Adipocyte (in vitro differentiated cells): ENCODE results near the gene FANCM.

Experiments used
- DNase-seq: peaks from one replicate; pipeline ENCODE4 v3.0.0-alpha.2; 2015; ENCODE audit warnings: low read depth
- H3K27me3 ChIP-seq: replicated peaks from 2 replicates; pipeline ENCODE4 v1.7.0; 2013; ENCODE audit warnings: mild to moderate bottlenecking, low read length, moderate library complexity; ENCODE audit not compliant: control insufficient read depth, insufficient read depth
- H3K36me3 ChIP-seq: 2 replicates; pipeline ENCODE4 v1.7.0; 2013; ENCODE audit warnings: low read length, mild to moderate bottlenecking, moderate library complexity; ENCODE audit not compliant: control insufficient read depth, insufficient read depth, severe bottlenecking
- H3K4me1 ChIP-seq: 2 replicates; pipeline ENCODE4 v1.7.0; 2013; ENCODE audit warnings: mild to moderate bottlenecking, low read length, moderate library complexity; ENCODE audit not compliant: control insufficient read depth, insufficient read depth
- H3K4me3 ChIP-seq: 2 replicates; pipeline ENCODE4 v1.7.0; 2013; ENCODE audit warnings: mild to moderate bottlenecking, low read length, moderate library complexity
- H3K9ac ChIP-seq: 2 replicates; pipeline ENCODE4 v1.7.0; 2013; ENCODE audit warnings: mild to moderate bottlenecking, low read length, moderate library complexity
- H3K9me3 ChIP-seq: 2 replicates; pipeline ENCODE4 v1.7.0; 2013; ENCODE audit warnings: mild to moderate bottlenecking, low read length, moderate library complexity; ENCODE audit not compliant: control insufficient read depth

FANCM gene

DNA sequence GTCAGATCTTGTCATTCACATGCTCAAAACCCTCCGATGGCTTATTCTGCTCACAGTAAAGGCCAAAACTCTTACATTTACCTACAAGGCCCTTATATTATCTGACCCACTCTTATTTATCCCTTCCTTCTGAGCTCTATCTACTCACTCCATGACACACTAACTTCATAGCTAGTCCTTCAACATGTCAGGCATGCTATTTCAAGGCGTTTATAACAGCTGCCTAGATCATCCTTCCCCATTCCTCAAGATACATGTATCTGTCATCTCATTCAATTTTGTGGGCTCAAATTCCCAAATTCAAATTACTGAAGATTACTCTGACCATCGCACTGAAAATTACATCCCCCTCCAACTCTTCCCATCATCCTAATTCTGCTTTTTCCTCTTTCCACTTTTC is 110.4 kb downstream of the FANCM start:
- peaks cover 7% of the 10 kb centered on the region for H3K36me3 ChIP-seq
- H3K27me3 ChIP-seq = no peaks in the 10 kb centered on the region
- no peak overlapping the region for H3K4me3 ChIP-seq
- H3K9ac ChIP-seq = no peak overlapping the region
- H3K9me3 ChIP-seq = no peaks in the 10 kb centered on the region
- peaks cover 46% of the 10 kb centered on the region for H3K4me1 ChIP-seq
- no peak for DNase-seq

DNA sequence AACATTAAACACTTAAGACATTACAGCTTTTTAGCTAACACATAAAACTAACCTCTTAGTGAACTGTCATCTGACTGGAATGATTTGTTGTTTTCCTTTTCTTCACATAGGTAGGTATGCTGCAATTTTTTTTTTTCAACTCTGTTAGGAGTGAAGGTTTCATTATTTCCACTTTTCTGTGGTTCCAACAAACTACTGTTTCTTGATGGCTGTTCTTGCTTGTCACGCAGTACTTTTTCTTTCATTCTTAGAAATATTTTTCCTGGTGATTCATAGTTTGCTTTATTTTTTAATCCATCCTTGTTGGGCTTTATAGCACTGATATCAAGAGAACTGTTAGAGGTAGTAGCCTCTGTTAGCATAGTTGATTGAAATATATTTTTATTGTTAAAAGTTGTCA is 111.0 kb downstream of the FANCM start:
- no peak overlapping the region for H3K4me3 ChIP-seq
- DNase-seq = no peak
- no peaks in the 10 kb centered on the region for H3K27me3 ChIP-seq
- no peaks in the 10 kb centered on the region for H3K9me3 ChIP-seq
- peaks cover 2% of the 10 kb centered on the region for H3K36me3 ChIP-seq
- no peak overlapping the region for H3K9ac ChIP-seq
- peaks cover 52% of the 10 kb centered on the region for H3K4me1 ChIP-seq

- peaks cover 48% of the 10 kb centered on the region for H3K4me1 ChIP-seq
- H3K27me3 ChIP-seq = no peaks in the 10 kb centered on the region
- no peaks in the 10 kb centered on the region for H3K9me3 ChIP-seq
- no peak for DNase-seq
- H3K4me3 ChIP-seq = no peak overlapping the region
- H3K9ac ChIP-seq = no peak overlapping the region
- H3K36me3 ChIP-seq = no peaks in the 10 kb centered on the region
Observed at GRCh38 chr14:45247427-45247826, 111.7 kb downstream of the FANCM start.

GRCh38 chr14:45249856-45250575 is 114.3 kb downstream of the FANCM start:
- peak; percentile 75 for DNase-seq
- H3K9ac ChIP-seq = peak overlapping the region; percentile 83
- no peaks in the 10 kb centered on the region for H3K9me3 ChIP-seq
- H3K4me1 ChIP-seq = peaks cover 53% of the 10 kb centered on the region
- no peaks in the 10 kb centered on the region for H3K27me3 ChIP-seq
- no peaks in the 10 kb centered on the region for H3K36me3 ChIP-seq
- peak overlapping the region; percentile 83 for H3K4me3 ChIP-seq
